ENCODE results near the gene IL3RA.
A peak's percentile ranks its signal among the peaks of the same experiment; 100 is the strongest.
"Not testable (repeated sequence)": the region's sequence is repeated elsewhere in the genome, so short reads cannot be mapped to it uniquely, and the experiment has no call there.

IL3RA gene

GRCh38 chrX:1424147-1424851 is 87.7 kb downstream of the IL3RA start:
- Histone ChIP-seq H3K36me3 (ENCODE audit: low read depth) (peaks cover 44% of the 10 kb centered on the region), H3K27me3 (ENCODE audit: insufficient read depth, poor library complexity, severe bottlenecking) (no peaks in the 10 kb centered on the region), H3K4me1 (ENCODE audit: insufficient read depth, poor library complexity, severe bottlenecking) (no peaks in the 10 kb centered on the region), H3K27ac (ENCODE audit: poor library complexity, severe bottlenecking) (no peak overlapping the region), H3K9me3 (ENCODE audit: severe bottlenecking) (peaks cover 10% of the 10 kb centered on the region), H3K4me3 (ENCODE audit: severe bottlenecking) (no peak overlapping the region)
- TF ChIP-seq CTCF (IDR thresholded peaks at IDR 0.05; ENCODE audit: poor library complexity, severe bottlenecking) = no peak
- ATAC-seq (ENCODE audit: low read depth) (no peak), DNase-seq (ENCODE audit: low spot score) (peak; percentile 25)

GRCh38 chrX:1425381-1425780 is 88.8 kb downstream of the IL3RA start:
- Histone ChIP-seq H3K36me3 (ENCODE audit: low read depth) (peaks cover 50% of the 10 kb centered on the region), H3K4me3 (ENCODE audit: severe bottlenecking) (no peak overlapping the region), H3K4me1 (ENCODE audit: insufficient read depth, poor library complexity, severe bottlenecking) (no peaks in the 10 kb centered on the region), H3K27me3 (ENCODE audit: insufficient read depth, poor library complexity, severe bottlenecking) (no peaks in the 10 kb centered on the region), H3K9me3 (ENCODE audit: severe bottlenecking) (peaks cover 10% of the 10 kb centered on the region), H3K27ac (ENCODE audit: poor library complexity, severe bottlenecking) (no peak overlapping the region)
- DNase-seq (ENCODE audit: low spot score) (peak; percentile 46), ATAC-seq (ENCODE audit: low read depth) (no peak)
- TF ChIP-seq CTCF (IDR thresholded peaks at IDR 0.05; ENCODE audit: poor library complexity, severe bottlenecking) = no peak

GRCh38 chrX:1426321-1426720 is 89.7 kb downstream of the IL3RA start:
- DNase-seq (ENCODE audit: low spot score) = peak; percentile 51
- not testable (repeated sequence) for H3K27ac ChIP-seq (ENCODE audit: poor library complexity, severe bottlenecking); ATAC-seq (ENCODE audit: low read depth); H3K27me3 ChIP-seq (ENCODE audit: insufficient read depth, poor library complexity, severe bottlenecking); H3K4me1 ChIP-seq (ENCODE audit: insufficient read depth, poor library complexity, severe bottlenecking); H3K4me3 ChIP-seq (ENCODE audit: severe bottlenecking)
- peaks cover 48% of the 10 kb centered on the region for H3K36me3 ChIP-seq (ENCODE audit: low read depth)
- peaks cover 10% of the 10 kb centered on the region for H3K9me3 ChIP-seq (ENCODE audit: severe bottlenecking)

- H3K4me3 ChIP-seq (ENCODE audit: severe bottlenecking) = no peak overlapping the region
- no peaks in the 10 kb centered on the region for H3K4me1 ChIP-seq (ENCODE audit: insufficient read depth, poor library complexity, severe bottlenecking)
- DNase-seq (ENCODE audit: low spot score) = peak; percentile 66
- H3K9me3 ChIP-seq (ENCODE audit: severe bottlenecking) = peaks cover 4% of the 10 kb centered on the region
- TF ChIP-seq CTCF (IDR thresholded peaks at IDR 0.05; ENCODE audit: poor library complexity, severe bottlenecking) = no peak
- peaks cover 41% of the 10 kb centered on the region for H3K36me3 ChIP-seq (ENCODE audit: low read depth)
- no peaks in the 10 kb centered on the region for H3K27me3 ChIP-seq (ENCODE audit: insufficient read depth, poor library complexity, severe bottlenecking)
- H3K27ac ChIP-seq (ENCODE audit: poor library complexity, severe bottlenecking) = no peak overlapping the region
- ATAC-seq (ENCODE audit: low read depth) = no peak
Measured at GRCh38 chrX:1427756-1428155, 91.2 kb downstream of the IL3RA start.

GRCh38 chrX:1430451-1430850 is 93.9 kb downstream of the IL3RA start:
- H3K27ac ChIP-seq (ENCODE audit: poor library complexity, severe bottlenecking) = no peak overlapping the region
- H3K36me3 ChIP-seq (ENCODE audit: low read depth) = peaks cover 37% of the 10 kb centered on the region
- H3K4me3 ChIP-seq (ENCODE audit: severe bottlenecking) = no peak overlapping the region
- ATAC-seq (ENCODE audit: low read depth) (no peak), DNase-seq (ENCODE audit: low spot score) (peak; percentile 16)
- H3K27me3 ChIP-seq (ENCODE audit: insufficient read depth, poor library complexity, severe bottlenecking) = no peaks in the 10 kb centered on the region
- TF ChIP-seq CTCF (IDR thresholded peaks at IDR 0.05; ENCODE audit: poor library complexity, severe bottlenecking) = no peak
- no peaks in the 10 kb centered on the region for H3K9me3 ChIP-seq (ENCODE audit: severe bottlenecking)
- H3K4me1 ChIP-seq (ENCODE audit: insufficient read depth, poor library complexity, severe bottlenecking) = no peaks in the 10 kb centered on the region

Data from RWPE2 (cell line).